GM12801 (cell line): ENCODE measurements around the gene FAM209B.

ENCODE experiments used
- CTCF ChIP-seq: IDR thresholded peaks from one replicate; pipeline ENCODE4 v1.5.1; 2011; ENCODE audit warnings: control low read depth; ENCODE audit not compliant: insufficient read length; ENCODE audit errors: extremely low read depth

The FAM209B gene

GRCh38 chr20:56506103-56506502 is 26.9 kb upstream of the FAM209B start:
- TF ChIP-seq CTCF, result no peak

- no peak for TF ChIP-seq CTCF
Measured at GRCh38 chr20:56511926-56512325, 21.1 kb upstream of the FAM209B start.

- no peak for TF ChIP-seq CTCF
Measured at GRCh38 chr20:56513161-56514150, 19.6 kb upstream of the FAM209B start.

GRCh38 chr20:56516631-56517030 is 16.4 kb upstream of the FAM209B start:
- TF ChIP-seq CTCF, result no peak

GRCh38 chr20:56517211-56517610 is 15.8 kb upstream of the FAM209B start:
- TF ChIP-seq CTCF, result no peak

GRCh38 chr20:56517641-56518040 is 15.4 kb upstream of the FAM209B start:
- no peak for TF ChIP-seq CTCF

GRCh38 chr20:56518126-56518525 is 14.9 kb upstream of the FAM209B start:
- TF ChIP-seq CTCF, result no peak
